Central memory CD8-positive, alpha-beta T cell (primary cell): Measurements from ENCODE around the gene SPATA33.

Experiments
- ATAC-seq: fragments of 150-1000 bp; cut with Tn5 transposase; replicated peaks from 2 replicates; pipeline ENCODE4 v1.10.0; 2022; ENCODE audit warnings: mild to moderate bottlenecking, moderate FRiP score, moderate number of reproducible peaks; ENCODE audit not compliant: poor library complexity, severe bottlenecking; ENCODE audit errors: extremely low read depth
- DNase-seq, 2 donors: peaks; one replicate each; pipeline ENCODE4 v3.0.0; 2021; ENCODE audit warnings: low spot score in 2 of 2
- H3K27ac Mint-ChIP-seq: one replicate; pipeline ENCODE4 v1.8.0; 2022; ENCODE audit warnings: low read depth, mild to moderate bottlenecking, moderate library complexity, mixed read lengths
- H3K27me3 Mint-ChIP-seq: one replicate; pipeline ENCODE4 v1.8.0; 2022; ENCODE audit warnings: mixed read lengths
- H3K36me3 Mint-ChIP-seq: one replicate; pipeline ENCODE4 v1.8.0; 2022; ENCODE audit warnings: mild to moderate bottlenecking, moderate library complexity, mixed read lengths; ENCODE audit not compliant: insufficient read depth
- H3K4me1 Mint-ChIP-seq: one replicate; pipeline ENCODE4 v1.8.0; 2022; ENCODE audit warnings: mixed read lengths
- H3K4me3 Mint-ChIP-seq: one replicate; pipeline ENCODE4 v1.8.0; 2022; ENCODE audit warnings: mild to moderate bottlenecking, moderate library complexity, mixed read lengths
- H3K9me3 Mint-ChIP-seq: one replicate; pipeline ENCODE4 v1.8.0; 2022; ENCODE audit warnings: mixed read lengths

The SPATA33 gene

GRCh38 chr16:89657442-89658220 lies at the start of gene SPATA33, which contains the start of gene CHMP1A:
Gene SPATA33 (plus strand): TSS chr16:89657836. CDS start chr16:89657912, 76 bp downstream.
Gene CHMP1A (minus strand): TSS chr16:89657708. CDS start chr16:89657588, 120 bp downstream.
- DNase-seq: peak; percentile 90 to 91
- Mint-ChIP-seq H3K4me3 (peak within 1 kb of the TSS; percentile 84), H3K27ac (peak within 1 kb of the TSS; percentile 89), H3K4me1 (peaks cover 24% of the 10 kb centered on the region), H3K9me3 (no peaks in the 10 kb centered on the region), H3K36me3 (peaks cover 25% of the 10 kb centered on the region), H3K27me3 (no peaks in the 10 kb centered on the region)
- ATAC-seq: peak; percentile 91

GRCh38 chr16:89607937-89608740 lies 49.5 kb upstream of the SPATA33 start:
- H3K27me3 Mint-ChIP-seq: no peaks in the 10 kb centered on the region
- H3K27ac Mint-ChIP-seq: no peak overlapping the region
- ATAC-seq: no peak
- DNase-seq: no peak
- H3K36me3 Mint-ChIP-seq: peaks cover 1% of the 10 kb centered on the region
- no peak overlapping the region for H3K4me3 Mint-ChIP-seq
- no peaks in the 10 kb centered on the region for H3K9me3 Mint-ChIP-seq
- H3K4me1 Mint-ChIP-seq: no peaks in the 10 kb centered on the region

DNA sequence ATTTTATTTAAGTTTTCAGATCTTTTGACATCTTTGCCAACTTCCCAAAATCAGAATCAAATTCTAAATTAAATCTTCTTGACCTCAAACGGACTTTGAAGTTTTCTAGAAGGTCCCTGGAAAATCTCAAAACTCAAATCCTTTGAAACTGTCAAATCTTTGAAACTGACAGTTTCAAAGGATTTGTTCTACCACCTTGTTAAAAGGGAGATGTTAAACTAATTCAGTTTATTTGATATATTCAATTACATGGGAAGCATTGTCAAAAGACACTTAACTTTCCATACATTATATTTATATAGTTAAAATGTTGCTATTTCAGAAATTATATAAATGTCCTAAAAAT lies 47.6 kb upstream of the SPATA33 start:
- Mint-ChIP-seq H3K27ac (no peak overlapping the region), H3K9me3 (no peaks in the 10 kb centered on the region), H3K36me3 (no peaks in the 10 kb centered on the region), H3K27me3 (no peaks in the 10 kb centered on the region), H3K4me3 (no peak overlapping the region), H3K4me1 (no peaks in the 10 kb centered on the region)
- ATAC-seq: no peak
- no peak for DNase-seq

GRCh38 chr16:89612415-89613166 lies 45.0 kb upstream of the SPATA33 start:
- DNase-seq: no peak
- Mint-ChIP-seq H3K9me3 (peaks cover 10% of the 10 kb centered on the region), H3K36me3 (peaks cover 4% of the 10 kb centered on the region), H3K27me3 (no peaks in the 10 kb centered on the region), H3K4me3 (no peak overlapping the region), H3K27ac (no peak overlapping the region), H3K4me1 (peaks cover 14% of the 10 kb centered on the region)
- no peak for ATAC-seq

DNA sequence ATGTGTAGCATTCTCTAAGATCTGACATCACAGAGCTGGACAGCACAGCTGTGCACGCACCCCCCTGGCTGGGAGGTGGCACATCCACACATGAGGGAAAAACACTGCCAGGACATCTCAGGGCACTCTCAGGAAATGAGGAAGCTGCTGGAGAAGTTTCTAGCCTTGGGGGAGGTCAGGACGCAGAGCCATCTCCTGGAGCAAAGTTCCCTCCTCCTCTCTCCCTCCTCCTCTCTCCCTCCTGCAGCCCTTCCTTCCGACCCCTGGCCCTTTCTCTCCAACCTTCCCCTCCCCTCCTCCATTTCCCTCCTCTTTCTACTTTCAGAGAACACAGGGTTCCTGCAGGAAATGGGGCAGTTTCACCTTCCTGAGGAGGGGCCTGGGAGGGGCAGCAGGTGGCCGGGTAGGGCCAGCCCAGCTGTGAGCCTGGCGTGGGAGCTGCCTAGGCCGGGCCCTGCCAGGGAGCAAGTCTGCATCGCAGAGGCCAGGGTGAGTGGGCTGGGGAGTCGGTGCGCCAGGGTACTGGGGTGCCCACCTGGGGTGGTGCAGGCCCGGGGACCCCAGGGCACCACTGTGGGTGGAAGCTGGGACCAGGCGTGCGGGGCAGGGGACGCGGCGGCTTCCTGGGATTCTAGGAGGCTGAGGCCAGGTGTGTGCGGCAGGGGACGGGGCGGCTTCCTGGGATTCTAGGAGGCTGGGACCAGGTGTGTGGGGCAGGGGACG lies 44.2 kb upstream of the SPATA33 start, which contains the start of gene DPEP1:
TSS of gene DPEP1 (plus strand) at position 412 of the 723 bp plus-strand sequence. CDS start 16,769 bp downstream, outside the sequence.
- Mint-ChIP-seq H3K27ac (no peak within 1 kb of the TSS), H3K4me3 (no peak within 1 kb of the TSS), H3K9me3 (peaks cover 10% of the 10 kb centered on the region), H3K36me3 (peaks cover 4% of the 10 kb centered on the region), H3K4me1 (peaks cover 14% of the 10 kb centered on the region), H3K27me3 (no peaks in the 10 kb centered on the region)
- DNase-seq (no peak), ATAC-seq (no peak)

DNA sequence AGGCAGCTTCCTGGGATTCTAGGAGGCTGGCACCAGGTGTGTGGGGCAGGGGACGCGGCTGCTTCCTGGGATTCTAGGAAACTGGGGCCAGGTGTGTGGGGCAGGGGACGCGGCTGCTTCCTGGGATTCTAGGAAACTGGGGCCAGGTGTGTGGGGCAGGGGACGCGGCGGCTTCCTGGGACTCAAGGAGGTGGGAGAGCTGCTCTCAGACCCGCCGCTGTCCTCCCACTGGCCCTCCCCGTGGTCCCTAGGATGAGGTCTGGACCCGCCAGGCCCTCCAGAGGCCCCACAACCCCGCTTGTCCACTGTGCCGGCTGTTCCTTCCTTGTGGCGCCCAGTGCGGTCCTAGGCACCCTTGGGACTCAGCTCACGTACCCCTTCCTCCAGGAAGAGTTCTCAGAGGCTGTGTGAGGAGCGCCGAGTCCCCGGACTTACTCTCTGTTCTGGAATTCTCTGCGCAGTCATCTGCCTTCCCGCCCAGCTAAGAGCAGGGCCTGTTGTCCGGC lies 43.6 kb upstream of the SPATA33 start:
- DNase-seq: no peak
- Mint-ChIP-seq H3K36me3 (peaks cover 4% of the 10 kb centered on the region), H3K4me3 (no peak overlapping the region), H3K4me1 (peaks cover 14% of the 10 kb centered on the region), H3K9me3 (peaks cover 10% of the 10 kb centered on the region), H3K27ac (no peak overlapping the region), H3K27me3 (no peaks in the 10 kb centered on the region)
- no peak for ATAC-seq

DNA sequence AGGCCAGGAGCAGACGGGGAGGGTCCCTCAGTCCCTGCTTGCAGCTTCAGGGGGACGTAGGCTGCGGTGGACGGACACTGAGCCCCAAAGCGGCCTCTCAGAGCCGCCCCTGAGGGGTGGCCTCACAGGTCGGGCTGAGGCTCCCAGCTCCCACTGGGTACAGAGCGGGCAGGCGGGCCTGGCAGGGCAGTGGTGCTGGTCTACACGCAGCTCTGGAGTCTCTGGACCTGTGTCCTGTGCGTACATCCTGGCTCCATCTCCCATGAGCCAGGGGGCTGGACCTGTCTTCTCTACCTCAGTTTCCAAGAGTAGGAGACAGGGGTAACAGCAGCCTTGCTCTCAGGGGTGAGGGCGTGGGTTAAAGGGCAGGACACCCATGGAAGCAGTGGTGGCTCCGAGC lies 42.5 kb upstream of the SPATA33 start:
- peaks cover 10% of the 10 kb centered on the region for H3K9me3 Mint-ChIP-seq
- ATAC-seq: no peak

GRCh38 chr16:89615596-89616090 lies 42.0 kb upstream of the SPATA33 start:
- peaks cover 10% of the 10 kb centered on the region for H3K9me3 Mint-ChIP-seq
- H3K27me3 Mint-ChIP-seq: no peaks in the 10 kb centered on the region

More for the DNA sequence above, 42.5 kb upstream of the SPATA33 start:
- Mint-ChIP-seq H3K4me1 (peaks cover 14% of the 10 kb centered on the region), H3K27me3 (no peaks in the 10 kb centered on the region), H3K36me3 (peaks cover 4% of the 10 kb centered on the region), H3K27ac (no peak overlapping the region), H3K4me3 (no peak overlapping the region)
- DNase-seq: no peak

GRCh38 chr16:89616623-89617022 lies 41.0 kb upstream of the SPATA33 start:
- DNase-seq: no peak
- ATAC-seq: no peak
- peaks cover 10% of the 10 kb centered on the region for H3K9me3 Mint-ChIP-seq
- H3K27ac Mint-ChIP-seq: peak overlapping the region; percentile 96
- peaks cover 14% of the 10 kb centered on the region for H3K4me1 Mint-ChIP-seq
- H3K36me3 Mint-ChIP-seq: peaks cover 4% of the 10 kb centered on the region
- peak overlapping the region; percentile 44 for H3K4me3 Mint-ChIP-seq
- H3K27me3 Mint-ChIP-seq: no peaks in the 10 kb centered on the region

More at GRCh38 chr16:89615596-89616090, 42.0 kb upstream of the SPATA33 start:
- DNase-seq (no peak), ATAC-seq (peak; percentile 45)
- H3K36me3 Mint-ChIP-seq: peaks cover 4% of the 10 kb centered on the region
- peaks cover 14% of the 10 kb centered on the region for H3K4me1 Mint-ChIP-seq
- H3K4me3 Mint-ChIP-seq: no peak overlapping the region
- peak overlapping the region; percentile 96 for H3K27ac Mint-ChIP-seq

- ATAC-seq: no peak
- Mint-ChIP-seq H3K36me3 (peaks cover 4% of the 10 kb centered on the region), H3K27ac (peak overlapping the region; percentile 96), H3K4me3 (peak overlapping the region; percentile 44), H3K27me3 (no peaks in the 10 kb centered on the region), H3K9me3 (peaks cover 10% of the 10 kb centered on the region), H3K4me1 (peaks cover 14% of the 10 kb centered on the region)
- no peak for DNase-seq
These were observed 40.6 kb upstream of the SPATA33 start for GRCh38 chr16:89617036-89617435.

DNA sequence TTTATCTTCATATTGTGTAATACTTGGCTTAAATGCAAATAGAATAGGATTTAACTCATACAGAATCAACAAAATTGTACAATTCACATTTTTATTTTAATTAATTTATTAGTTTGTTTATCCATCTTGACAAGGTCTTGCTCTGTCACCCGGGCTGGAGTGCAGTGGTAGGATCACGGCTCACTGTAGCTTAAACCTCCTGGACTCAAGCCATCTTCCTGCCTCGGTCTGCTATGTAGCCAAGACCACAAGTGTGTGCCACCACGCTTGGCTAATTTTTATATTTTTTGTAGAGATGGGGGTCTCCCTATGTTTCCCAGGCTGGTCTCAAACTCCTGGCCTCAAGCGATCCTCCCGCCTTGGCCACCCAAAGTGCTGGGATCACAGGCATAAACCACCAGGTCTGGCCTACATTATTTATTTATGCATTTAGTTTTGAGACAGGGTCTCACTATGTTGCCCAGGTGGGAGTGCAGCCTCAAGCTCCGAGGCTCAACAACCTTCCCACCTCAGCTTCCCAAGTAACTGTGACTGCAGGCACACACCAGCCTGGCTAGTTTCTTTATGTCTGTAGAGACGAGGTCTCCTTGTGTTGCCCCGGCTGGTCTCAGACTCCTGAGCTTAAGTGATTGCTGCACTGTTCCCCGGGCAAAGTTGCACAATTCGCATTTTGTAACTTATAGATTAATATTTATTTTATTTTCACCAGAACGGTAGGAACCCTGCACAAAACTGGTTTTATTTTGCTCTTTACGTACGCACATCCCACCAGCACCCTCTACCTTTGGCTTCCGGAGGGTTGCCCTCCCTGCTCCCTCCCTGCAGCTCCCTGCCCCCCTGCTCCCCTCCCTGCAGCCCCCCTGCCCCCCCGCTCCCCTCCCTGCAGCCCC lies 39.3 kb upstream of the SPATA33 start:
- no peak for ATAC-seq
- Mint-ChIP-seq H3K4me3 (no peak overlapping the region), H3K36me3 (peaks cover 4% of the 10 kb centered on the region), H3K9me3 (peaks cover 10% of the 10 kb centered on the region), H3K27me3 (peaks cover 7% of the 10 kb centered on the region), H3K27ac (no peak overlapping the region), H3K4me1 (peaks cover 14% of the 10 kb centered on the region)
- DNase-seq: no peak
